ENCODE data around the gene KIF25. TPM values are rescaled to one million over a fixed set of nuclear protein-coding genes. Genes with fewer than 3 reads are reported as not detected.

KIF25 gene
- total and polyA plus RNA-seq, 2 donors, result 0.80 to 1.5 TPM

DNA sequence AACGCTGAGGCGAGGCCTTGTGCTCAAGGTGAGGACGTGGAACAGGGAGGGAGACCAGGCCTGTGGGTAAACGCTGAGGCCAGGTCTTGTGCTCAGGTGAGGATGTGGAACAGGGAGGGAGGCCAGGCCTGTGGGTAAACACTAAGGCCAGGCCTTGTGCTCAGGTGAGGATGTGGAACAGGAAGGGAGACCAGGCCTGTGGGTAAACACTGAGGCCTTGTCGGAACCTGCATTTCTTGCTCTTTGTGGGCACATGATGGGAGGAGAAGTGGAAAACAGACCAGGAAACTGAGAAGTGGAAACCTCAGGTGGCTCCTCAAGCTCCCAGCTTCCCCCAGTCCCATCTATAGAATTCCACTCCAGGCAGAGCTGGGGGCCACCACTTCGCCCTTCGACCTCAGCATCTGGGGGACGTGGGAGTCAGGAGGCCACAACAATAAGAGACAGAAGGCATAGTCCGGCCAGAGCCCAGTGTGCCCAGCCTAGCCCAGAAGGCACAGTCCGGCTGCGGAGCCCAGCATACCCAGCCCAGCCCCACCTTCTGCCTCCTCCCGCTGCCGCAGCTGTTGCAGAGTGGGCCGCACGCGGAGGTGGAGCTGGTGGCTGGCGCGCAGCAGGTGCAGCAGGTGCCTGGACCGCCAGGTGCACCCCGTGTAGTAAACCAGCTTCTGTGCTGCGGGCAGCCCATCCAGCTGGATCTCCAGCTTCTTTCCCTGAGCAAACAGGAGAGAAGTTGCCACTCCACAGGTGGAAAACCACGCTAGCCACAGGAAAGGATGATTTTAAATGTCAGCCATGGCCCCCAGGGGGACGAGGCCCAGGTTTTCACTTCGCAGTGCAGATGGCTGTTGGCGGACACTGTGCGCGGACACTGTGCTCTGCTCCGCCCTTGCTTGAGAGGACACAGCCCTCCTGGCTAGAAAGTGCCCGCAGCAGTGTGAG, 64.1 kb downstream of the KIF25 start:
- Histone ChIP-seq H3K27ac (ENCODE audit: low read depth in 1 of 2, low read length in 1 of 2) (no peak overlapping the region), H3K4me1 (ENCODE audit: control insufficient read depth in 2 of 2, insufficient read depth in 2 of 2, low read length in 2 of 2) (no peaks in the 10 kb centered on the region), H3K36me3 (ENCODE audit: control insufficient read depth in 2 of 2, insufficient read depth in 2 of 2, low read length in 1 of 2) (no peaks in the 10 kb centered on the region), H3K9me3 (ENCODE audit: control insufficient read depth in 2 of 2, insufficient read depth in 1 of 2, low read length in 1 of 2) (no peaks in the 10 kb centered on the region), H3K27me3 (ENCODE audit: control insufficient read depth in 2 of 2, insufficient read depth in 1 of 2, low read length in 1 of 2) (no peaks in the 10 kb centered on the region), H3K4me3 (ENCODE audit: low read length in 2 of 2) (no peak overlapping the region)
- WGBS, result 90% methylated on average over 29 of the region's 29 CpGs
- no peak for DNase-seq (ENCODE audit: low read depth in 6 of 9, low spot score in 9 of 9)

GRCh38 chr6:168062346-168063289, 65.1 kb downstream of the KIF25 start:
- Histone ChIP-seq H3K27ac (ENCODE audit: low read depth in 1 of 2, low read length in 1 of 2) (no peak overlapping the region), H3K36me3 (ENCODE audit: control insufficient read depth in 2 of 2, insufficient read depth in 2 of 2, low read length in 1 of 2) (no peaks in the 10 kb centered on the region), H3K27me3 (ENCODE audit: control insufficient read depth in 2 of 2, insufficient read depth in 1 of 2, low read length in 1 of 2) (no peaks in the 10 kb centered on the region), H3K9me3 (ENCODE audit: control insufficient read depth in 2 of 2, insufficient read depth in 1 of 2, low read length in 1 of 2) (no peaks in the 10 kb centered on the region), H3K4me3 (ENCODE audit: low read length in 2 of 2) (no peak overlapping the region), H3K4me1 (ENCODE audit: control insufficient read depth in 2 of 2, insufficient read depth in 2 of 2, low read length in 2 of 2) (no peaks in the 10 kb centered on the region)
- 95% methylated on average over 31 of the region's 31 CpGs for WGBS
- DNase-seq (ENCODE audit: low read depth in 6 of 9, low spot score in 9 of 9), result no peak

DNA sequence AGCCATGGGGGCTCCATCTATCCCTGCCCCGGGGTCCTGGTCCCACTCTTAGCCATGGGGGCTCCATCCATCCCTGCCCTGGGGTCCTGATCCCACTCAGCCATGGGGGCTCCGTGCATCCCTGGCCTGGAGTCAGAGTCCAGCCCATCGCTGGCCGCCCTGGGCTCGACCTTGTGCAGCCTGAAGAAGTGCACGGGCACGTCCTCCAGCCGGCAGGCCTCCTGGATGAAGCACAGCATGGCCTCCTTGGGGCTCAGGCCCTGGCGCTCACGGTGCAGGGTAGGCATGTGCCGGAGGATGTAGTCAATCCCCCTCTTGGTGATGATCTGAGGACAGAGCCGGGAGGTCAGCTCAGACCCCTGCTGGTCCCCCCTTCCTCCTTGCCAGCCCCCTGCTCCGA, 66.0 kb downstream of the KIF25 start:
- Histone ChIP-seq H3K4me1 (ENCODE audit: control insufficient read depth in 2 of 2, insufficient read depth in 2 of 2, low read length in 2 of 2) (no peaks in the 10 kb centered on the region), H3K27me3 (ENCODE audit: control insufficient read depth in 2 of 2, insufficient read depth in 1 of 2, low read length in 1 of 2) (no peaks in the 10 kb centered on the region), H3K4me3 (ENCODE audit: low read length in 2 of 2) (no peak overlapping the region), H3K27ac (ENCODE audit: low read depth in 1 of 2, low read length in 1 of 2) (no peak overlapping the region), H3K36me3 (ENCODE audit: control insufficient read depth in 2 of 2, insufficient read depth in 2 of 2, low read length in 1 of 2) (no peaks in the 10 kb centered on the region), H3K9me3 (ENCODE audit: control insufficient read depth in 2 of 2, insufficient read depth in 1 of 2, low read length in 1 of 2) (no peaks in the 10 kb centered on the region)
- DNase-seq (ENCODE audit: low read depth in 6 of 9, low spot score in 9 of 9), result no peak
- 97% methylated on average over 13 of the region's 13 CpGs for WGBS

- no peak for DNase-seq (ENCODE audit: low read depth in 6 of 9, low spot score in 9 of 9)
- Histone ChIP-seq H3K4me1 (ENCODE audit: control insufficient read depth in 2 of 2, insufficient read depth in 2 of 2, low read length in 2 of 2) (no peaks in the 10 kb centered on the region), H3K9me3 (ENCODE audit: control insufficient read depth in 2 of 2, insufficient read depth in 1 of 2, low read length in 1 of 2) (no peaks in the 10 kb centered on the region), H3K27me3 (ENCODE audit: control insufficient read depth in 2 of 2, insufficient read depth in 1 of 2, low read length in 1 of 2) (no peaks in the 10 kb centered on the region), H3K36me3 (ENCODE audit: control insufficient read depth in 2 of 2, insufficient read depth in 2 of 2, low read length in 1 of 2) (no peaks in the 10 kb centered on the region), H3K4me3 (ENCODE audit: low read length in 2 of 2) (no peak overlapping the region), H3K27ac (ENCODE audit: low read depth in 1 of 2, low read length in 1 of 2) (no peak overlapping the region)
- WGBS, result 95% methylated on average over 11 of the region's 11 CpGs
These were observed 66.8 kb downstream of the KIF25 start for GRCh38 chr6:168064226-168064807.

DNA sequence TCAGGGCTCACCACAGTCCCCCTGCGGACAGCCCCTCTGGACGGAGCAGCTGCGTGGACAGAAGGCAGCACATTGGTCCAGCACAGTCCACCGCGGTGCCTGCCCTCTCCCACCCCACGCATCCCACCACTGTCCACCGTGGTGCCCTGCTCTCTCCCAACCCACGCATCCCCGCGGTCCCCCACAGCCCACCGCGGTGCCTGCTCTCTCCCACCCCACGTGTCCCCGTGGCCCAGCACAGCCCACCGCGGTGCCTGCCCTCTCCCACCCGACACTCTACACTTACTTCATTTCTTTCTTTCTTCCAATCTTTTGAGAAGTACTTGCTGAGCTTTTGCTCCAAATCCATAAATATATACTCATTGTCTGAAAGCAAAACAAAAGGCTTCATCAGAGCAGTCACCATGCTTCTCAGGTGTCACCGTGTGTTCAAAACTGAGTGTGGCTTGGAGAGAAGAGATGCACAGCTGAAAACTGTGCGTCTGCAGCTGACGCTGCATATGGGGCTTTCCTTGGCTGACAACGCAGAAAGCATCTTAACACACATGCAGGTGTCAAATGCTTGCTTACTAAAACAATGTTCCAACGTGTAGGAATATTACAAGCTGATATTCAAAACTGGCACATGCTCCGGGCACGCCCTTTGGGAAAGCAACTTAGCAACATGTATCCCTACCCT, 69.7 kb downstream of the KIF25 start:
- H3K27ac ChIP-seq (ENCODE audit: low read depth in 1 of 2, low read length in 1 of 2), result no peak overlapping the region
- H3K27me3 ChIP-seq (ENCODE audit: control insufficient read depth in 2 of 2, insufficient read depth in 1 of 2, low read length in 1 of 2), result no peaks in the 10 kb centered on the region
- no peaks in the 10 kb centered on the region for H3K36me3 ChIP-seq (ENCODE audit: control insufficient read depth in 2 of 2, insufficient read depth in 2 of 2, low read length in 1 of 2)
- no peaks in the 10 kb centered on the region for H3K9me3 ChIP-seq (ENCODE audit: control insufficient read depth in 2 of 2, insufficient read depth in 1 of 2, low read length in 1 of 2)
- WGBS, result 93% methylated on average over 24 of the region's 24 CpGs
- H3K4me3 ChIP-seq (ENCODE audit: low read length in 2 of 2), result peak overlapping the region in 1 of 2 donors; percentile 4
- no peaks in the 10 kb centered on the region for H3K4me1 ChIP-seq (ENCODE audit: control insufficient read depth in 2 of 2, insufficient read depth in 2 of 2, low read length in 2 of 2)
- peak in 1 of 9 donors; percentile 31 for DNase-seq (ENCODE audit: low read depth in 6 of 9, low spot score in 9 of 9)

DNA sequence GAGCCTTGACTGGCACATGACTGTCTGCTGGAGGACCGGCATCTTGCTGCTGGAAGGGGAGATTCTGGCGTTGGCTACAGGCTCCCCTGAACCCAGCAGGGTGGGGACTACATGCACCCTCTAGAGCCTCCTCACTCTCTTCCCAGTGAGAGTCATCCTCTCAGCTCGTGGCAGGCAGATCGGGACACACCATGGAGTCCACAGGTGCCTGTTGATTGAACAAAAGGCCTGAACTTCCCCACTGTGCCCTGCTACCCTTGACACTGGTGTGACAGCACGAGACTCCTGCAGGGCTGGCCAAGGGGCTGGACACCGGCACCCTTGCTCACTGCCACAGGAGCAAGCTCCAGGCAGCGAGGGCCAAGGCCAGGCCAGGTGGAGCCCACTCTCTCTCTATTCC, 73.3 kb downstream of the KIF25 start:
- no peak overlapping the region for H3K4me3 ChIP-seq (ENCODE audit: low read length in 2 of 2)
- no peaks in the 10 kb centered on the region for H3K27me3 ChIP-seq (ENCODE audit: control insufficient read depth in 2 of 2, insufficient read depth in 1 of 2, low read length in 1 of 2)
- H3K27ac ChIP-seq (ENCODE audit: low read depth in 1 of 2, low read length in 1 of 2), result no peak overlapping the region
- no peak for DNase-seq (ENCODE audit: low read depth in 6 of 9, low spot score in 9 of 9)
- H3K36me3 ChIP-seq (ENCODE audit: control insufficient read depth in 2 of 2, insufficient read depth in 2 of 2, low read length in 1 of 2), result no peaks in the 10 kb centered on the region
- H3K4me1 ChIP-seq (ENCODE audit: control insufficient read depth in 2 of 2, insufficient read depth in 2 of 2, low read length in 2 of 2), result no peaks in the 10 kb centered on the region
- H3K9me3 ChIP-seq (ENCODE audit: control insufficient read depth in 2 of 2, insufficient read depth in 1 of 2, low read length in 1 of 2), result peaks cover 0 to 8% of the 10 kb centered on the region in 2 donors
- WGBS, result 92% methylated on average over 7 of the region's 7 CpGs

DNA sequence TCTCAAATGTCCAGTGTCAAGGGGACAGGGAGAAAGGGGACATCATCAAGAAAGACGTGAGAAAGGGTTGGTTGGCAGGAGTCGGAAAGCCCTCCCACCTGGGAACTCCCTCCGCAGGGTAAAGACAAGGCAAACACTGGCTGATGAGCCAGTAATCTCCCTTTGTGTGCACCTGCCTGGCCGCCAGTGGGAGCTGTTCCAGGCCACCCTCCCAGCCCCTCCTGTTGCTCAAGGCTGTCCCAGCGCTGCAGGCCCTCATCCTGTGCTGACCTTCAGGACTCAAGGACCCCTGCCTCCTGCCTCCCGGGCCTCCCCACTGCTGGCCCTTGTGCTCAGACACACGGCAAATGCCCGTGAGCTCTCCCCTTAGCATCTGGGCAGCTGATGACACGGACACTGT, 74.1 kb downstream of the KIF25 start:
- Histone ChIP-seq H3K9me3 (ENCODE audit: control insufficient read depth in 2 of 2, insufficient read depth in 1 of 2, low read length in 1 of 2) (peaks cover 0 to 8% of the 10 kb centered on the region in 2 donors), H3K27ac (ENCODE audit: low read depth in 1 of 2, low read length in 1 of 2) (no peak overlapping the region), H3K27me3 (ENCODE audit: control insufficient read depth in 2 of 2, insufficient read depth in 1 of 2, low read length in 1 of 2) (no peaks in the 10 kb centered on the region), H3K4me1 (ENCODE audit: control insufficient read depth in 2 of 2, insufficient read depth in 2 of 2, low read length in 2 of 2) (no peaks in the 10 kb centered on the region), H3K4me3 (ENCODE audit: low read length in 2 of 2) (no peak overlapping the region), H3K36me3 (ENCODE audit: control insufficient read depth in 2 of 2, insufficient read depth in 2 of 2, low read length in 1 of 2) (no peaks in the 10 kb centered on the region)
- WGBS, result 82% methylated on average over 9 of the region's 9 CpGs
- no peak for DNase-seq (ENCODE audit: low read depth in 6 of 9, low spot score in 9 of 9)

GRCh38 chr6:168072261-168072660, 74.8 kb downstream of the KIF25 start:
- Histone ChIP-seq H3K27me3 (ENCODE audit: control insufficient read depth in 2 of 2, insufficient read depth in 1 of 2, low read length in 1 of 2) (no peaks in the 10 kb centered on the region), H3K36me3 (ENCODE audit: control insufficient read depth in 2 of 2, insufficient read depth in 2 of 2, low read length in 1 of 2) (no peaks in the 10 kb centered on the region), H3K27ac (ENCODE audit: low read depth in 1 of 2, low read length in 1 of 2) (no peak overlapping the region), H3K4me3 (ENCODE audit: low read length in 2 of 2) (no peak overlapping the region), H3K4me1 (ENCODE audit: control insufficient read depth in 2 of 2, insufficient read depth in 2 of 2, low read length in 2 of 2) (no peaks in the 10 kb centered on the region), H3K9me3 (ENCODE audit: control insufficient read depth in 2 of 2, insufficient read depth in 1 of 2, low read length in 1 of 2) (peaks cover 0 to 8% of the 10 kb centered on the region in 2 donors)
- no peak for DNase-seq (ENCODE audit: low read depth in 6 of 9, low spot score in 9 of 9)
- WGBS, result 89% methylated on average over 24 of the region's 24 CpGs
